ENCODE results near the gene KLF8.

The KLF8 gene

GRCh38 chrX:56313308-56313707 is 81.2 kb downstream of the KLF8 start:
- DNase-seq, result no peak

GRCh38 chrX:56314334-56314733 is 82.2 kb downstream of the KLF8 start:
- no peak for DNase-seq

- no peak for DNase-seq
These were observed 85.9 kb downstream of the KLF8 start for GRCh38 chrX:56318076-56318475.

GRCh38 chrX:56319165-56319564 is 87.0 kb downstream of the KLF8 start:
- no peak for DNase-seq

Data from eye (tissue), 1 donor.